ENCODE results near the gene CYP1B1. TPM values are rescaled to one million over a fixed set of nuclear protein-coding genes. Genes with fewer than 3 reads are reported as not detected.

CYP1B1 gene
- total and polyA plus RNA-seq, 2 of the 13 experiments (the other 11 are each of a cell fraction or from before 2014, with no cell fraction given), result not detected

DNA sequence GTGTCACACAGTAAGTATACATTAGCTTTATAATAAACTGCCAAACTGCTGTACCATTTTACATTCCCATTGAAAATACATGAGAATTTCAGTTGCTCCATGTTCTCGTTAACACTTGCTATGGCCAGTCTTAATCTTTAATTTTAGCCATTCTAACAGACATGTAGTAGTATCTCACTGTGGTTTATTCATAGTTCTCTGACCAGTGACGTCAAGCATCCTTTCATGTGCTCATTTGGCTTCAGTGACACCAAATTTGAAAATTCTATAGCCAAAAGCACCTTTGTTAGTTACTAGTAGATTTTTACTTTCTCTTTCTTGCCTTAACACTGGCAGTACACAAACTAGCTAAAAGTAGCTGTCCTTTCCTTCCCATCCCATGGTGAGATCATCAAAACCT, 43.0 kb downstream of the CYP1B1 start:
- 0 out of 2 replicates have a peak, but pooled peaks cover 5% of the 10 kb centered on the region for H3K4me1 ChIP-seq (ENCODE audit: insufficient read depth, low read length)

More for the DNA sequence above, 43.0 kb downstream of the CYP1B1 start:
- no peak overlapping the region for H3K4me3 ChIP-seq (replicated peaks in 1 of 3; ENCODE audit: insufficient read depth in 1 of 3, low read depth in 2 of 3, low read length in 3 of 3)
- no TSS peak for BruUV-seq (replicated peaks)
- no peak overlapping the region for H2AFZ ChIP-seq (ENCODE audit: low read length)
- ChIA-PET POLR2A (no interaction called here), CTCF (ENCODE audit: low intra/inter-chr PET ratio, low total read pairs) (no interaction called here)
- ATAC-seq, result no peak
- no peak for DNase-seq (ENCODE audit: low spot score)
- H3K36me3 ChIP-seq (replicated peaks in 1 of 2; ENCODE audit: control insufficient read depth in 1 of 2, insufficient read depth in 2 of 2, low read length in 2 of 2), result no peaks in the 10 kb centered on the region
- H3K9me3 ChIP-seq (ENCODE audit: low read length), result no peaks in the 10 kb centered on the region
- no peak overlapping the region for H3K27ac ChIP-seq (ENCODE audit: extremely low read length, insufficient read depth, low read length)
- peaks cover 5 to 18% of the 10 kb centered on the region in 2 experiments; a peak in 4 of 5 replicates for H3K27me3 ChIP-seq (ENCODE audit: control insufficient read depth in 1 of 2, insufficient read depth in 2 of 2, low read length in 2 of 2)
- no peak overlapping the region for H3K4me2 ChIP-seq (ENCODE audit: low read depth, low read length)
- H3K9ac ChIP-seq (ENCODE audit: insufficient read depth, low read depth, low read length), result no peak overlapping the region
- no peak for FAIRE-seq
- 18% methylated on average over 2 of the region's 2 CpGs for WGBS (ENCODE audit: low lambda C conversion rate)
- TF ChIP-seq KMT2A (CRISPR knock-in tag; IDR thresholded peaks at IDR 0.05), result no peak
- peak; percentile 52; the same call in 1 of the 2 replicates for TF ChIP-seq CREB1 (IDR thresholded peaks at IDR 0.05)
- TF ChIP-seq CREB1 (CRISPR knock-in tag; IDR thresholded peaks at IDR 0.05), result no peak
- TF ChIP-seq TRAFD1 (CRISPR knock-in tag; IDR thresholded peaks at IDR 0.05; ENCODE audit: borderline replicate concordance), result no peak
- no peak for TF ChIP-seq HDAC2 (CRISPR knock-in tag; IDR thresholded peaks at IDR 0.05)
- TF ChIP-seq JUND (CRISPR knock-in tag; IDR thresholded peaks at IDR 0.05), result no peak
- TF ChIP-seq ATAD3A (CRISPR knock-in tag; IDR thresholded peaks at IDR 0.05), result no peak
- TF ChIP-seq PRPF4 (IDR thresholded peaks at IDR 0.05; ENCODE audit: low read depth, low read length, poor library complexity, severe bottlenecking), result no peak
- no peak for TF ChIP-seq HMG20B (CRISPR knock-in tag; conservative IDR thresholded peaks at IDR 0.05)
- in situ Hi-C loops (cut with HindIII; ENCODE audit: extremely low pct_ligation_motif_present, low pct_unique_long_range_greater_than_20kb), result no loop called here
- no peaks in the 10 kb centered on the region for H3K79me2 ChIP-seq (ENCODE audit: insufficient read depth, low read length)
- H4K20me1 ChIP-seq (ENCODE audit: insufficient read depth, low read length), result no peaks in the 10 kb centered on the region
- intact Hi-C loops (cut with micrococcal nuclease; ENCODE audit: unreplicated experiment), result no loop called here
